ENCODE data around the gene LARP4B. TPM values are rescaled to one million over a fixed set of nuclear protein-coding genes. Genes with fewer than 3 reads are reported as not detected.

The LARP4B gene
- total and polyA plus RNA-seq, 4 donors: 5.5 to 20.4 (median 12.1) TPM

DNA sequence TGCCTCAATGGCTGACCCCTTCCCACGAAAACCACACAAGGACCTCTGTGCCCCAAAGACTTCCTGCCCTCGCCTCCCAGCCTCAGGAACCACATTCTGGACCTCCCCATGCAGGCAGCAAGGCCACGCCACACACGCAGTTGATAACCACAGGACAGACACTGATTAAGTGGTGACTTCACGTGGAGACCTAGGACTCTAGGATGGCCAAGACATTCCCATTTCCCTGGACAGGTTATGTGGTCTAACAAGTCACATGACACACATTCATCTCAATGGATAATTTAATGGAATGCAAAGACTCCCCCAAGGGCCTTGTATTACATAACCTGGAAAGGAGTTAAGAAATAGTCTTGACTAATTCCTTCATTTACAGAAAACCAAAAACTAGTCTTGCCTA lies 110.2 kb downstream of the LARP4B start:
- Histone ChIP-seq H3K9me3 (ENCODE audit: control insufficient read depth in 4 of 4, low read length in 3 of 4) (no peaks in the 10 kb centered on the region), H3K9ac (ENCODE audit: low read depth in 1 of 2, low read length in 2 of 2) (no peak overlapping the region), H3K27ac (ENCODE audit: low read depth in 1 of 2, low read length in 2 of 2) (no peak overlapping the region), H3K4me1 (ENCODE audit: control insufficient read depth in 4 of 4, insufficient read depth in 4 of 4, low read length in 3 of 4) (no peaks in the 10 kb centered on the region), H3K27me3 (ENCODE audit: control insufficient read depth in 4 of 4, insufficient read depth in 4 of 4, low read length in 3 of 4) (no peaks in the 10 kb centered on the region), H3K36me3 (ENCODE audit: control insufficient read depth in 4 of 4, insufficient read depth in 3 of 4, low read depth in 1 of 4, low read length in 3 of 4) (peaks cover 8 to 84% (median 43%) of the 10 kb centered on the region in 4 donors), H3K4me3 (ENCODE audit: low read depth in 1 of 3, low read length in 3 of 3) (no peak overlapping the region)
- DNase-seq (ENCODE audit: low spot score): no peak
- TF ChIP-seq YY1 (IDR thresholded peaks at IDR 0.05): no peak
- no peak for TF ChIP-seq HNF4A (conservative IDR thresholded peaks at IDR 0.05)
- TF ChIP-seq RXRA (IDR thresholded peaks at IDR 0.05): no peak
- no peak for TF ChIP-seq JUND (IDR thresholded peaks at IDR 0.05)
- no peak for TF ChIP-seq FOXA1 (IDR thresholded peaks at IDR 0.05)
- TF ChIP-seq, protein P1, sequence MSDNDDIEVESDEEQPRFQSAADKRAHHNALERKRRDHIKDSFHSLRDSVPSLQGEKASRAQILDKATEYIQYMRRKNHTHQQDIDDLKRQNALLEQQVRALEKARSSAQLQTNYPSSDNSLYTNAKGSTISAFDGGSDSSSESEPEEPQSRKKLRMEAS (IDR thresholded peaks at IDR 0.05): no peak
- TF ChIP-seq HNF4G (IDR thresholded peaks at IDR 0.05): no peak
- 84% methylated on average over 5 of the region's 5 CpGs for WGBS

DNA sequence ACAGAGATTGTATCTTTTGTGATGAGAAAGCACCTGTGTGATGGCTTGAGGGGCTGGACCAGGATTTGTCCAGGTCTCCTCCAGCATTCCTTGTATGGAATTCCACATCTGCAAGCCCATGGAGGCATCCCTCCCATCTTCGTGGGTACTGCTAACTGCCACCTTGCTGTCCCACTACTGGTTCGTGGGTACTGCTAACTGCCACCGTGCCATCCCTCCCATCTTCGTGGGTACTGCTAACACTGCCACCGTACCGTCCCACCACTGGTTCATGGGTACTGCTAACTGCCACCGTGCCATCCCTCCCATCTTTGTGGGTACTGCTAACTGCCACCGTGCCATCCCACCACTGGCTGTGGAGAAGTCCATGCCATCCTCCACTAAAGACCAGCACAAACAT lies 111.7 kb downstream of the LARP4B start:
- no peak for TF ChIP-seq FOXA1 (IDR thresholded peaks at IDR 0.05)
- TF ChIP-seq SP1 (IDR thresholded peaks at IDR 0.05): no peak
- no peak for TF ChIP-seq CTCF (IDR thresholded peaks at IDR 0.05; ENCODE audit: low read depth, low read length, missing input control)
- TF ChIP-seq RXRA (IDR thresholded peaks at IDR 0.05): no peak
- TF ChIP-seq NR2F2 (IDR thresholded peaks at IDR 0.05): no peak
- TF ChIP-seq, protein P2, sequence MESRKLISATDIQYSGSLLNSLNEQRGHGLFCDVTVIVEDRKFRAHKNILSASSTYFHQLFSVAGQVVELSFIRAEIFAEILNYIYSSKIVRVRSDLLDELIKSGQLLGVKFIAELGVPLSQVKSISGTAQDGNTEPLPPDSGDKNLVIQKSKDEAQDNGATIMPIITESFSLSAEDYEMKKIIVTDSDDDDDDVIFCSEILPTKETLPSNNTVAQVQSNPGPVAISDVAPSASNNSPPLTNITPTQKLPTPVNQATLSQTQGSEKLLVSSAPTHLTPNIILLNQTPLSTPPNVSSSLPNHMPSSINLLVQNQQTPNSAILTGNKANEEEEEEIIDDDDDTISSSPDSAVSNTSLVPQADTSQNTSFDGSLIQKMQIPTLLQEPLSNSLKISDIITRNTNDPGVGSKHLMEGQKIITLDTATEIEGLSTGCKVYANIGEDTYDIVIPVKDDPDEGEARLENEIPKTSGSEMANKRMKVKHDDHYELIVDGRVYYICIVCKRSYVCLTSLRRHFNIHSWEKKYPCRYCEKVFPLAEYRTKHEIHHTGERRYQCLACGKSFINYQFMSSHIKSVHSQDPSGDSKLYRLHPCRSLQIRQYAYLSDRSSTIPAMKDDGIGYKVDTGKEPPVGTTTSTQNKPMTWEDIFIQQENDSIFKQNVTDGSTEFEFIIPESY (IDR thresholded peaks at IDR 0.05): no peak
- TF ChIP-seq HNF4G (IDR thresholded peaks at IDR 0.05): no peak
- TF ChIP-seq EGR1 (IDR thresholded peaks at IDR 0.05; ENCODE audit: low read depth in 2 of 2): no peak
- TF ChIP-seq, protein P3, sequence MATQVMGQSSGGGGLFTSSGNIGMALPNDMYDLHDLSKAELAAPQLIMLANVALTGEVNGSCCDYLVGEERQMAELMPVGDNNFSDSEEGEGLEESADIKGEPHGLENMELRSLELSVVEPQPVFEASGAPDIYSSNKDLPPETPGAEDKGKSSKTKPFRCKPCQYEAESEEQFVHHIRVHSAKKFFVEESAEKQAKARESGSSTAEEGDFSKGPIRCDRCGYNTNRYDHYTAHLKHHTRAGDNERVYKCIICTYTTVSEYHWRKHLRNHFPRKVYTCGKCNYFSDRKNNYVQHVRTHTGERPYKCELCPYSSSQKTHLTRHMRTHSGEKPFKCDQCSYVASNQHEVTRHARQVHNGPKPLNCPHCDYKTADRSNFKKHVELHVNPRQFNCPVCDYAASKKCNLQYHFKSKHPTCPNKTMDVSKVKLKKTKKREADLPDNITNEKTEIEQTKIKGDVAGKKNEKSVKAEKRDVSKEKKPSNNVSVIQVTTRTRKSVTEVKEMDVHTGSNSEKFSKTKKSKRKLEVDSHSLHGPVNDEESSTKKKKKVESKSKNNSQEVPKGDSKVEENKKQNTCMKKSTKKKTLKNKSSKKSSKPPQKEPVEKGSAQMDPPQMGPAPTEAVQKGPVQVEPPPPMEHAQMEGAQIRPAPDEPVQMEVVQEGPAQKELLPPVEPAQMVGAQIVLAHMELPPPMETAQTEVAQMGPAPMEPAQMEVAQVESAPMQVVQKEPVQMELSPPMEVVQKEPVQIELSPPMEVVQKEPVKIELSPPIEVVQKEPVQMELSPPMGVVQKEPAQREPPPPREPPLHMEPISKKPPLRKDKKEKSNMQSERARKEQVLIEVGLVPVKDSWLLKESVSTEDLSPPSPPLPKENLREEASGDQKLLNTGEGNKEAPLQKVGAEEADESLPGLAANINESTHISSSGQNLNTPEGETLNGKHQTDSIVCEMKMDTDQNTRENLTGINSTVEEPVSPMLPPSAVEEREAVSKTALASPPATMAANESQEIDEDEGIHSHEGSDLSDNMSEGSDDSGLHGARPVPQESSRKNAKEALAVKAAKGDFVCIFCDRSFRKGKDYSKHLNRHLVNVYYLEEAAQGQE (IDR thresholded peaks at IDR 0.05): no peak
- no peak for TF ChIP-seq FOXA2 (IDR thresholded peaks at IDR 0.05)
- TF ChIP-seq, protein P1 (IDR thresholded peaks at IDR 0.05): no peak
- no peak for TF ChIP-seq YY1 (IDR thresholded peaks at IDR 0.05)
- no peak for TF ChIP-seq GABPA (IDR thresholded peaks at IDR 0.05 in 1 of 2, conservative IDR thresholded peaks at IDR 0.05 in 1 of 2)
- TF ChIP-seq JUND (IDR thresholded peaks at IDR 0.05): no peak
- no peak for TF ChIP-seq RAD21 (IDR thresholded peaks at IDR 0.05)
- Histone ChIP-seq H3K4me3 (ENCODE audit: low read depth in 1 of 3, low read length in 3 of 3) (no peak overlapping the region), H3K27ac (ENCODE audit: low read depth in 1 of 2, low read length in 2 of 2) (no peak overlapping the region), H3K9ac (ENCODE audit: low read depth in 1 of 2, low read length in 2 of 2) (no peak overlapping the region), H3K36me3 (ENCODE audit: control insufficient read depth in 4 of 4, insufficient read depth in 3 of 4, low read depth in 1 of 4, low read length in 3 of 4) (peaks cover 13 to 84% (median 45%) of the 10 kb centered on the region in 4 donors), H3K27me3 (ENCODE audit: control insufficient read depth in 4 of 4, insufficient read depth in 4 of 4, low read length in 3 of 4) (no peaks in the 10 kb centered on the region), H3K4me1 (ENCODE audit: control insufficient read depth in 4 of 4, insufficient read depth in 4 of 4, low read length in 3 of 4) (no peaks in the 10 kb centered on the region), H3K9me3 (ENCODE audit: control insufficient read depth in 4 of 4, low read length in 3 of 4) (no peaks in the 10 kb centered on the region)
- WGBS: 99% methylated on average over 8 of the region's 8 CpGs
- DNase-seq (ENCODE audit: low spot score): no peak
